GM15510 (cell line): ENCODE measurements around the gene RHOD.

ENCODE experiments used
- POLR2A ChIP-seq: IDR thresholded peaks from 3 replicates; pipeline ENCODE4 v1.6.1; 2011; ENCODE audit warnings: borderline replicate concordance; ENCODE audit not compliant: insufficient read length; ENCODE audit errors: extremely low read depth

RHOD gene

GRCh38 chr11:67056267-67057204, at the start of gene RHOD:
Gene RHOD (plus strand): TSS chr11:67056847. CDS start chr11:67056903, 56 bp downstream.
- no peak for TF ChIP-seq POLR2A

- no peak for TF ChIP-seq POLR2A
Measured at GRCh38 chr11:67007126-67007525, 49.5 kb upstream of the RHOD start.

- no peak for TF ChIP-seq POLR2A
Measured at GRCh38 chr11:67010296-67010905, 46.2 kb upstream of the RHOD start.

- no peak for TF ChIP-seq POLR2A
Measured at GRCh38 chr11:67013511-67014045, 43.1 kb upstream of the RHOD start.

GRCh38 chr11:67014343-67014742, 42.3 kb upstream of the RHOD start:
- no peak for TF ChIP-seq POLR2A

- TF ChIP-seq POLR2A: no peak
Measured at GRCh38 chr11:67015048-67015447, 41.6 kb upstream of the RHOD start.

- TF ChIP-seq POLR2A: no peak
Measured at GRCh38 chr11:67016550-67016949, 40.1 kb upstream of the RHOD start.

GRCh38 chr11:67020949-67021348, 35.7 kb upstream of the RHOD start:
- TF ChIP-seq POLR2A: no peak

- TF ChIP-seq POLR2A: no peak
Measured at GRCh38 chr11:67022341-67022933, 34.2 kb upstream of the RHOD start.

- no peak for TF ChIP-seq POLR2A
Measured at GRCh38 chr11:67022961-67023956, 33.4 kb upstream of the RHOD start, which contains the start of gene SYT12. Gene SYT12 (plus strand): TSS chr11:67023134. CDS start chr11:67030145, 7,011 bp downstream.

GRCh38 chr11:67023957-67024353, 32.7 kb upstream of the RHOD start:
- TF ChIP-seq POLR2A: no peak

- no peak for TF ChIP-seq POLR2A
Measured at GRCh38 chr11:67024410-67024809, 32.2 kb upstream of the RHOD start.

- TF ChIP-seq POLR2A: no peak
Measured at GRCh38 chr11:67024966-67025365, 31.7 kb upstream of the RHOD start.

GRCh38 chr11:67025750-67026149, 30.9 kb upstream of the RHOD start:
- no peak for TF ChIP-seq POLR2A
